ENCODE measurements around the gene LGALS9B.
"Not testable (repeated sequence)": the region's sequence is repeated elsewhere in the genome, so short reads cannot be mapped to it uniquely, and the experiment has no call there.

- TF ChIP-seq CTCF, POLR2A (IDR thresholded peaks at IDR 0.05): not testable (repeated sequence)
Measured at GRCh38 chr17:20495420-20495819, 28.1 kb upstream of the LGALS9B start.

Measured in lower leg skin (tissue), 3 donors.